Astrocyte of the spinal cord (primary cell): ENCODE data around the gene OPCML.
A peak's percentile ranks its signal among the peaks of the same experiment; 100 is the strongest.

ENCODE experiments used
- DNase-seq: peaks from one replicate; pipeline ENCODE4 v3.0.0; 2011; ENCODE audit warnings: low read depth, low spot score
- H3K4me3 ChIP-seq: 2 replicates; pipeline ENCODE4 v1.5.1; 2011; ENCODE audit warnings: low read depth, mild to moderate bottlenecking, low read length, moderate library complexity
- CTCF ChIP-seq: IDR thresholded peaks from 2 replicates; pipeline ENCODE4 v1.5.1; 2012; ENCODE audit warnings: low read depth, mild to moderate bottlenecking, low read length, inconsistent platforms
- in situ Hi-C: cut with HindIII; loops from 2 replicates; pipeline ENCODE4 v1.10.0; 2017; ENCODE audit warnings: low sequenced_read_pairs

OPCML gene

GRCh38 chr11:132717824-132718223 lies 814.5 kb downstream of the OPCML start:
- H3K4me3 ChIP-seq: no peak overlapping the region
- DNase-seq: no peak
- in situ Hi-C loops: no loop called here
- no peak for TF ChIP-seq CTCF

GRCh38 chr11:132716037-132716436 lies 816.3 kb downstream of the OPCML start:
- DNase-seq: no peak
- in situ Hi-C loops: no loop called here
- TF ChIP-seq CTCF: no peak
- no peak overlapping the region for H3K4me3 ChIP-seq

- no peak for TF ChIP-seq CTCF
- in situ Hi-C loops: no loop called here
- no peak for DNase-seq
- H3K4me3 ChIP-seq: no peak overlapping the region
These were observed 817.4 kb downstream of the OPCML start for GRCh38 chr11:132714859-132715440.

DNA sequence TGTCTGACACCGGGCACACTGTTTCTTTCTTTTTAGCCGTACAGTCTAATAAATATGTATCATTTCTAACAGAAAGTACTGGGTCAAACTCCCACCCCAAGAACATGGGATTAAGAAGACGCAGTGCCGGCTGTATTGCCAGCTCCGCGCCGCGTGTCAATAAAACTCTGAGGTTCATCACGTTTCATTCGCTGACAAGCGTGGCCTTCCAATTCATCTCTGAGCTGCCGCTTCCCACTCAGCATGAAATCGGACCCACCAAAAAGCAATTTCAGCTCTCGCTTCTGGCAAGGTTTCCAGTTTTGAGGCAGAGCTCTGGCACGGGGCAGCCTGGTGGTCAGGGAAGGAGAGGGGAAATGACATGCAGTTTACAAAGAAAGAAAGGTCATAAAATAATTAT lies 819.8 kb downstream of the OPCML start:
- in situ Hi-C loops: no loop called here
- peak; percentile 2 for DNase-seq
- no peak for TF ChIP-seq CTCF
- H3K4me3 ChIP-seq: peak overlapping the region; percentile 10

GRCh38 chr11:132704781-132705375 lies 827.4 kb downstream of the OPCML start:
- no peak for TF ChIP-seq CTCF
- no peak overlapping the region for H3K4me3 ChIP-seq
- in situ Hi-C loops: no loop called here
- DNase-seq: no peak

DNA sequence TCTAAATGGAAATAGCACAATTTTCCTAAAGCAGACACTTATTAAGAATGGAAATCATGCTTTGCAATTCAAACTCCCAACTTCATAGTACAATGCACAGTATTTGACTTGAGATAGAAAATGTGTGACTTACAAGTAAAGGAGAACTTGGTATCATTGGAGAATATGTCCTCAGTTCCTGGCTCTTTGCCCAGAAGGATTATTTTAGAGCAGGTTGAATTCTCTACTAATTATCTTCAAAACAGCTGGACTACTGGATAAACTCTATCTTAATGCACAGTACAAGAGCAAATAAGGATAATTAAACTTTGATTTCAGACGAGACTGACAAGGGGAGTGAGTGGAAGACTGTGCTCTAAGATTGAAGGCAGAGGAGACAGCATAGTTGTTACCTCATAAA lies 839.4 kb downstream of the OPCML start:
- DNase-seq: no peak
- TF ChIP-seq CTCF: no peak
- in situ Hi-C loops: no loop called here
- no peak overlapping the region for H3K4me3 ChIP-seq
